Measurements from ENCODE around the gene ETDA. TPM values are rescaled to one million over a fixed set of nuclear protein-coding genes. Genes with fewer than 3 reads are reported as not detected.
A peak's percentile ranks its signal among the peaks of the same experiment; 100 is the strongest.
"Not testable (repeated sequence)": the region's sequence is repeated elsewhere in the genome, so short reads cannot be mapped to it uniquely, and the experiment has no call there.

Gene ETDA
- total RNA-seq = not detected

- DNase-seq = not testable (repeated sequence)
Measured at GRCh38 chrX:135252011-135252518, at the start of gene ETDA. TSS of gene ETDA (plus strand) at chrX:135252061. CDS start at chrX:135253277, 1,216 bp downstream.

DNA sequence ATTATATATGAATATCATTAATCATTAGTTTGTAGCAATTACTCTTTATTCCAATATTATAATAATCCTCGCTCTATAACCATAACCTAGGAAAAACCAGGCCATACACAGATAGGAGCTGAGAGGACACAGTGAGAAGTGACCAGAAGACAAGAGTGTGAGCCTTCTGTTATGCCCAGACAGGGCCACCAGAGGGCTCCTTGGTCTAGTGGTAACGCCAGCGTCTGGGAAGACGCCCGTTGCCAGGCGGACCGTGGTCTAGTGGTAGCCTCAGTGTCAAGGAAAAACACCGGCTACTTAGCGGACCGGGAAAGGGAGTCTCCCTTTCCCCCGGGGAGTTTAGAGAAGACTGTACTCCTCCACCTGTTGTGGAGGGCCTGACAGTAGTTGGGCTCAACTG lies 45.4 kb upstream of the ETDA start:
- not testable (repeated sequence) for DNase-seq

GRCh38 chrX:135213200-135213844 lies 38.5 kb upstream of the ETDA start:
- DNase-seq = no peak

GRCh38 chrX:135245989-135246388 lies 5.9 kb upstream of the ETDA start:
- DNase-seq = not testable (repeated sequence)

DNA sequence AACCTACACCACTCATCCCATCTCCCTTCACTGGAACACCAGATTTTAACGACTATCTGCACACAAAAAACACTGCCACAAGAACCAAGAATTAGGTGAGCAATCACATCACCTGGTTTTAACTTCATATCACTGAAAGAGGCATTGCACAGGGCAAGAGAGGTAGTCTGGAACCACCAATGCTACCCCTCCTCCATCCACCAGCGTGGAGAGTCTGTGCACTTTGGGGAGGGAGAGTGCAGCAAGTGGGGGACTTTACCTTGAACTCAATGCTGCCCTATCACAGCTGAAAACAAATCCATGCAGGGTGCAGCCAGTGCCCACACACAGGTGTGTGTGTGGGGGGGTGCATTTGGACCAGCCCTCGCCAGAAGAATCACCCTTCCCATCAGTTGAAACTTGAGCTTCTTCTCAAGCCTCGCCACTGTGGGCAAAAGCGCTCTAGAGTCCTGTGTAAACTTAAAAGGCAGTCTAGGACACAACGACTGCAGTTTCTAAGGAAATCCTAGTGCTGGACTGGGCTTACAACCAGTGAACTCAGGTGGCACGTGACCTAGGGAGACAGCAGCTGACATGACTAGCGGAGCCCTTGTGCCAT lies 4.3 kb downstream of the ETDA start:
- not testable (repeated sequence) for DNase-seq

- DNase-seq = no peak
Measured at GRCh38 chrX:135256923-135257322, 5.1 kb downstream of the ETDA start.

DNA sequence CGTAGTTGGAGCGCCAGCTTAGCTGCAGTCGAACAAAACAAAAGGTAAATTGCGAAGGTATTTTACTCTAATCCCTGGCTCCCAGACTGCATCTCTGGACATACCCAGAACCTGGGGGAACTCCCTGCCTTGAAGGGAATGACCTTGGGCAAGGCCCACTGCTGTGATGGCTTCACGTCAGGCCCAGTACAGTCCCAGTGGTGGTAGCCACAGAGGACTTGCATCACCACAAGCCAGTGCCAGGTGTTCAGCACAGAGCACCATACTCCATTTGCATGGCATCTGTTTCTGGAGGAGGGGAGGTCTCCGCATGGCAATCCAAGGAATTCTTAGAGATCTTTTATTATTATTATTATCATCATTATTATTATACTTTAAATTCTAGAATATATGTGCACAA lies 5.6 kb downstream of the ETDA start:
- DNase-seq = no peak

GRCh38 chrX:135260976-135261375 lies 9.1 kb downstream of the ETDA start:
- not testable (repeated sequence) for DNase-seq

DNA sequence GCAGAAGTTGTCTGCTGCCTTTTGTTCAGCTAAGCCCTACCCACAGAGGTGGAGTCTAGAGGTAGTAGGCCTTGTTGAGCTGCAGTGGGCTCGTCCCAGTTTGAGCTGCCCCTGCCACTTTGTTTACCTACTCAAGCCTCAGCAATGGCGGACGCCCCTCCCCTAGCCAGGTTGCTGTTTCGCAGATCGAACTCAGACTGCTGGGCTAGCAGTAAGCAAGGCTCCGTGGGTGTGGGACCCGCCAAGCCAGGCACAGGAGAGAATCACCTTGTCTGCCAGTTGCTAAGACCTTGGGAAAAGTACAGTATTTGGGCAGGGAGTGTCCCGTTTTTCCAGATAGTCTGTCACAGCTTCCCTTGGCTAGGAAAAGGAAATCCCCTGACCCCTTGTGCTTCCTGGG lies 11.5 kb downstream of the ETDA start:
- DNase-seq = not testable (repeated sequence)

DNA sequence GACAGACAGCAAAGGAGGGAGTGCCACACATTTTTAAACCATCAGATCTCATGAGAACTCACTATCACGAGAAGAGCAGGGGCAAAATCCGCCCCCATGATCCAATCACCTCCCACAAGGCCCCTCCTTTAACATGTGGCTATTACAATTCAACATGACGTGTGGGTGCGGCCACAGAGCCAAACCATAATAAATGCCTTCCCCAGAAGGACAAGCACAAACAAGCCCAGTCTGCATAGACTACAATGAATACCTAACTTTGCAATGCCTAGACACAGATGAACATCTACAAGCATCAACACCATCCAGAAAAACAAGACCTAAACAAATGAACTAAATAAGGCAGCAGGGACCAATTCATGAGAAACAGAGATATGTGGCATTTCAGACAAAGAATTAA lies 12.3 kb downstream of the ETDA start:
- DNase-seq = no peak

- no peak for DNase-seq
Measured at GRCh38 chrX:135273162-135273561, 21.3 kb downstream of the ETDA start.

DNA sequence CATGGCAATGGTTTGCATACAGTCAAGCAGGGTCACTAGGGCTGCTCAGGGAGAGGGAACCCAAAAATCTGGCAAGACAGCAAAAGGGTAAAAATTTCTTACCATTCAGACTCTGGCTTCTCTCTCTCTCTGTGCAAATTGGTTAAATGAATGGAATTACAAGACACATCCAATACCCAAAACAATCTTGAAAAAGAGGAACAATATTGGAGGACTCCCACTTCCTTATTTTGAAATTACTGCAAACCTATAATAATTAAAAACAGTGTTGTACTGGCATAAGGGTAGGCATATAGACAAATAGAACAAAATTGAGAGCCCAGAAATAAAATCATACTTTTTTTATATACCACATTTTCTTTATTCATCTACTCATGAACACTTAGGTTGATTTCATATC lies 24.1 kb downstream of the ETDA start:
- no peak for DNase-seq

DNA sequence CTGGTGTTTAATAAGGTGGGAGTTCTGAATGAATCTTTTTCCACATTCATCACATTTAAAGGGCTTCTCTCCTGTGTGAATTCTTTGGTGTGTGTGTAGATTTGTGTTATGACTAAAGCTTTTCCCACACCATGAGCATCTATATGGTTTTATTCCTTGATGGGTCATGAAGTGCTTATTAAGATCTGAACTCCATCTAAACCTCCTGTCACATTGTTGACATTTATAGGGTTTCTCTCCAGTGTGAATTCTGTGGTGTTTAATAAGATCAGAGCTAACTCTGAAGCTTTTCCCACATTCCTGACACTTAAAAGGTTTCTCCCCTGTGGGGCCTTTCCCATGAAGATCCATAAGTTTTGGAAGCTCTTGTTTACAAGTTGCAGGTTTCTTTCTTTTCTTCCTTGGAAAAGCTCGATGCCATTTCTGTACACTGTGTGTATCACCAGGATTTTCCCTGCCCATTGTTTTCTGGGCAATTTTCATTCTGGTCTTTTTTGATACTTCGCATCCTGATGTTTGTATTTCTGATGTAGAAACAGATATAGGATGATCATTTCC lies 35.5 kb downstream of the ETDA start:
- no peak for DNase-seq

DNA sequence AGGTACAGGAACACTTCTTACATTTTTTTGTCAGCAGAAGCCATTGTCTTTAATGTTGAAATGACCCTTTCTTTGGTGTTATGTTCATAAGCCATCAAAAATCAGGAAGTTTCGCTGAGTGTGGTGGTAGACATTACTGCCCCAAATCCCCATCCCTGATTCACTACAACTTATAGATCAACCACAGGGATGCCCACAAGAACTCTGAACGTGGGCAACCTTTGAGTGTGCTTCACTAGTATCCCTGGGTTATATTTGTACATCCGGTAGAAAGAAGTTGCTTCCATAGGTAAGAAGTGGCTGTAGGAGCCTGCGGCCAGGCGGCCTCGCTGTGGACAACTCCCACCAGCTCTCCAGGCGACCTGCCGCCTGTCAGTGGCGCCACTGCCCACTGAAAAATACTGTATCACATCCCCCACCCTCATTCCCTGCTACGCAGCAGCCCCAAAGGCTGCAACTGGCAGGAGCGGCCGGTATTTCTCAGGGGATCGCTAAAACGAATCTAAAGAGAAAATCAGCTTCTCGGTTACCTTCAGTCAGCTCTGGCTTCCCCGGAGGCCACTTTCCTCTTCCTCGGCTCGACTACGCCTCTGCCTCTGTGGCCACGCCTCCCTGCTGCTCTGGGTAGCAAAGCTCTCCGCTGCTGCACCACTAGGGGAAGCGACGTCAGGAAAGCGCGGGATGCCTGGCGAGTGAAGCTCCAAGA lies 43.5 kb downstream of the ETDA start:
- peak; percentile 69 for DNase-seq

DNA sequence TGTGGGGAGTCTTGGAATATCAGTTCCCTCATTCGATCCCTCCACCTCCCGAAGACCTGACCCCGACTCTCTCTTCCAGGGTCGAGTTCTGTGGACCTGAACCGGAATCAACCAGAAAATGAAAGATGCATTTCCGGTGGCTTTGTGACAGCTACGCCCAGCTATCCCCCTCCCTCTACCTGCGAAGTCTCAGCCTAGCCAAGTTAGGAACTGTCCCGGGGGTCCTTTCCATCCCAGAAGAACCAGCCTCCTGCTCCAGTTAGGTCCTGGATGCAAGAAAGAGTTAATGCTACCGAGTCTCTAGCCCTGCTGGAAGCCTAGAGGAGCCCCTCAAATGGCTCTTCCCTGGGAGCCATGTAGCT lies 44.1 kb downstream of the ETDA start:
- peak; percentile 0 for DNase-seq

- DNase-seq = no peak
Measured at GRCh38 chrX:135302269-135302873, 50.5 kb downstream of the ETDA start.

Other genes starting within 250 kb of the ETDA start
- 9.4 TPM for gene RTL8B, start 229.5 kb upstream of the ETDA start, total RNA-seq
- gene RTL8C, start 219.7 kb upstream of the ETDA start, total RNA-seq = 115 TPM
- gene RTL8A, start 199.9 kb upstream of the ETDA start, total RNA-seq = 5.6 TPM
- gene SMIM10L2B, start 153.3 kb upstream of the ETDA start, total RNA-seq = 1.2 TPM
- not detected for gene ETDB, start 131.5 kb upstream of the ETDA start, total RNA-seq
- gene CT55, start 80.7 kb upstream of the ETDA start, total RNA-seq = not detected
- gene ETDC, start 57.4 kb downstream of the ETDA start, total RNA-seq = not detected
- gene ZNF75D, start 92.0 kb downstream of the ETDA start, total RNA-seq = 11.8 TPM
- gene ZNF449, start 92.7 kb downstream of the ETDA start, total RNA-seq = 24.2 TPM
- gene SMIM10L2A, start 169.9 kb downstream of the ETDA start, total RNA-seq = 1.4 TPM